ENCODE data around the gene SYNPR.

DNA sequence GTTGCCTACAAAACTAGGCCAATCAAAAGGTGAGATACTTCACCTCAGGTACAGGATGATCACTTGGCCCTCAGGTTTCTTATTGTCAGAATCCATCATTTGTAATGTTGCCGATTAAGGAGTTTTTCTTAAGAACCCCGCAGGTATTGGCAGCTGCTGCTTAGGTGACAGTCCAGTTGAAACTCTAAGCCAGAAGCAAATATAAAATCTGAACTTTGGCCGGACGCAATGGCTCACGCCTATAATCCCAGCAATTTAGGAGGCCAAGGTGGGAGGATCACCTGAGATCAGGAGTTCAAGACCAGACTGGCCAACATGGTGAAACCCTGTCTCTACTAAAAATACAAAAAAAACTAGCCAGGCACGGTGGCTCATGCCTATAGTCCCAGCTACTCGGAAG, 331.3 kb downstream of the SYNPR start:
- TF ChIP-seq, protein P1, sequence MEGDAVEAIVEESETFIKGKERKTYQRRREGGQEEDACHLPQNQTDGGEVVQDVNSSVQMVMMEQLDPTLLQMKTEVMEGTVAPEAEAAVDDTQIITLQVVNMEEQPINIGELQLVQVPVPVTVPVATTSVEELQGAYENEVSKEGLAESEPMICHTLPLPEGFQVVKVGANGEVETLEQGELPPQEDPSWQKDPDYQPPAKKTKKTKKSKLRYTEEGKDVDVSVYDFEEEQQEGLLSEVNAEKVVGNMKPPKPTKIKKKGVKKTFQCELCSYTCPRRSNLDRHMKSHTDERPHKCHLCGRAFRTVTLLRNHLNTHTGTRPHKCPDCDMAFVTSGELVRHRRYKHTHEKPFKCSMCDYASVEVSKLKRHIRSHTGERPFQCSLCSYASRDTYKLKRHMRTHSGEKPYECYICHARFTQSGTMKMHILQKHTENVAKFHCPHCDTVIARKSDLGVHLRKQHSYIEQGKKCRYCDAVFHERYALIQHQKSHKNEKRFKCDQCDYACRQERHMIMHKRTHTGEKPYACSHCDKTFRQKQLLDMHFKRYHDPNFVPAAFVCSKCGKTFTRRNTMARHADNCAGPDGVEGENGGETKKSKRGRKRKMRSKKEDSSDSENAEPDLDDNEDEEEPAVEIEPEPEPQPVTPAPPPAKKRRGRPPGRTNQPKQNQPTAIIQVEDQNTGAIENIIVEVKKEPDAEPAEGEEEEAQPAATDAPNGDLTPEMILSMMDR (IDR thresholded peaks at IDR 0.05): no peak
- TF ChIP-seq POLR2A (IDR thresholded peaks at IDR 0.05): no peak

Data from lower leg skin (tissue), 3 donors.